Trophoblast cell (in vitro differentiated cells and primary cell): ENCODE measurements around the gene HRAS.

Experiments
- DNase-seq, 2 donors: peaks; one replicate each; pipeline ENCODE4 v3.0.0-alpha.2; 2016
- H2AFZ ChIP-seq: 2 replicates; pipeline ENCODE4 v1.6.1; 2013; ENCODE audit warnings: low read length, moderate library complexity, mild to moderate bottlenecking; ENCODE audit not compliant: insufficient read depth, poor library complexity
- H2AK5ac ChIP-seq: 2 replicates; pipeline ENCODE4 v1.6.1; 2013; ENCODE audit warnings: mild to moderate bottlenecking, low read length
- H2BK120ac ChIP-seq: 2 replicates; pipeline ENCODE4 v1.6.1; 2013; ENCODE audit warnings: low read length, mild to moderate bottlenecking, moderate library complexity; ENCODE audit not compliant: insufficient read depth, poor library complexity
- H2BK12ac ChIP-seq: 2 replicates; pipeline ENCODE4 v1.6.1; 2013; ENCODE audit warnings: mild to moderate bottlenecking, low read length, moderate library complexity
- H2BK5ac ChIP-seq: 2 replicates; pipeline ENCODE4 v1.6.1; 2013; ENCODE audit warnings: low read length, low read depth, moderate library complexity, mild to moderate bottlenecking; ENCODE audit not compliant: poor library complexity
- H3K14ac ChIP-seq: 2 replicates; pipeline ENCODE4 v1.6.1; 2013; ENCODE audit warnings: mild to moderate bottlenecking, low read length
- H3K18ac ChIP-seq: 2 replicates; pipeline ENCODE4 v1.6.1; 2013; ENCODE audit warnings: mild to moderate bottlenecking, low read length
- H3K23ac ChIP-seq: 2 replicates; pipeline ENCODE4 v1.6.1; 2013; ENCODE audit warnings: low read length
- H3K27ac ChIP-seq: 2 replicates; pipeline ENCODE4 v1.5.1; 2013; ENCODE audit warnings: low read depth, mild to moderate bottlenecking, inconsistent platforms, low read length, moderate library complexity
- H3K27me3 ChIP-seq: 2 replicates; pipeline ENCODE4 v1.6.1; 2013; ENCODE audit warnings: inconsistent platforms, mild to moderate bottlenecking, low read length, moderate library complexity; ENCODE audit not compliant: insufficient read depth
- H3K36me3 ChIP-seq, 2 experiments: 1 replicate in 1 of 2; 2 replicates in 1 of 2; pipeline ENCODE4 v1.6.1; 2013; ENCODE audit warnings: low read length in 2 of 2, mild to moderate bottlenecking in 2 of 2, moderate library complexity in 1 of 2; ENCODE audit not compliant: insufficient read depth in 2 of 2, control insufficient read depth in 1 of 2
- H3K4ac ChIP-seq: 2 replicates; pipeline ENCODE4 v1.6.1; 2013; ENCODE audit warnings: low read depth, mild to moderate bottlenecking, low read length, moderate library complexity
- H3K4me1 ChIP-seq, 2 experiments: 1 replicate in 1 of 2; 2 replicates in 1 of 2; pipeline ENCODE4 v1.6.1; 2013; ENCODE audit warnings: low read length in 2 of 2, mild to moderate bottlenecking in 2 of 2, moderate library complexity in 1 of 2; ENCODE audit not compliant: insufficient read depth in 2 of 2, control insufficient read depth in 1 of 2
- H3K4me2 ChIP-seq: 2 replicates; pipeline ENCODE4 v1.6.1; 2013; ENCODE audit warnings: inconsistent platforms, mild to moderate bottlenecking, low read length, moderate library complexity
- H3K4me3 ChIP-seq: 2 replicates; pipeline ENCODE4 v1.5.1; 2013; ENCODE audit warnings: mild to moderate bottlenecking, low read depth, low read length, inconsistent platforms
- H3K79me1 ChIP-seq: one replicate; pipeline ENCODE4 v1.6.1; 2013; ENCODE audit warnings: low read length
- H3K79me2 ChIP-seq: 2 replicates; pipeline ENCODE4 v1.6.1; 2013; ENCODE audit warnings: low read length, mild to moderate bottlenecking; ENCODE audit not compliant: control insufficient read depth, insufficient read depth, poor library complexity
- H3K9ac ChIP-seq: 2 replicates; pipeline ENCODE4 v1.6.1; 2013; ENCODE audit warnings: mild to moderate bottlenecking, low read length
- H3K9me3 ChIP-seq: 2 replicates; pipeline ENCODE4 v1.6.1; 2013; ENCODE audit warnings: low read depth, mild to moderate bottlenecking, control low read depth, inconsistent platforms, low read length; ENCODE audit not compliant: insufficient read depth
- H4K12ac ChIP-seq: 2 replicates; pipeline ENCODE4 v1.6.1; 2013; ENCODE audit warnings: low read depth, mild to moderate bottlenecking, low read length, moderate library complexity
- H4K8ac ChIP-seq: 2 replicates; pipeline ENCODE4 v1.6.1; 2013; ENCODE audit warnings: low read depth, mild to moderate bottlenecking, low read length, moderate library complexity
- H4K91ac ChIP-seq: one replicate; pipeline ENCODE4 v1.6.1; 2013; ENCODE audit warnings: low read depth, mild to moderate bottlenecking, low read length, moderate library complexity
- WGBS: extraction: QIAGEN DNeasy Blood & Tissue Kit; methylation state at CpG from one replicate; pipeline ENCODE4 v1.1.7; 2013; ENCODE audit warnings: missing lambda C conversion rate; ENCODE audit not compliant: insufficient read length, insufficient coverage; ENCODE audit errors: extremely low coverage; 5-methylcytosine and 5-hydroxymethylcytosine counted together

HRAS gene

DNA sequence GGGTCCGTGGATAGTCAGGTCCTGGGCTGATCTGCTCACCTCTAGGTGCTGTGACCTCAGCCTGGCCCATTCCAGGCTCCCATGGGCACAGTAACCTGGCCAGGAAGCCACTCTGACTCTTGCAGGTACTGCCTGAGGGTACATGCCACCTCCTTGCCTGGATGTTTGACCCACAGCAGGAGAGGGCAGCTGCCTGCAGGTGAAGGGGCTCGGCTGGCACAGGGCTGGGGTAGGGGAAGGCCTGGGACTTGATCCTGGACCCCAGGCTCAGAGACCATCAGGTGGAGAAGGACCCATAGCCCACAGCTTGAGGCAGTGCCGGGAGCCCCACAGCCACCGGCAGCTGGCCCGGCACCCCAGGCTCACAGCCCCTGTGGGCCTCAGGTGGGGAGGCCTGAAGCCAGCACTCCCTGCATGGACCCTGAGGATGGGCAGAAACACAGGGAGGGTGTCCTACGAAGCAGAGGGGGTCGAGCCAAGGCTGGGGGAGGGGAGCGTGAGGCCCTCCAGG is 4.7 kb upstream of the HRAS start:
- no peak overlapping the region for H3K4me3 ChIP-seq
- H4K8ac ChIP-seq: no peak overlapping the region
- no peak overlapping the region for H2BK5ac ChIP-seq
- H3K9me3 ChIP-seq: peaks cover 3% of the 10 kb centered on the region
- peaks cover 11% of the 10 kb centered on the region for H3K79me1 ChIP-seq
- H2BK12ac ChIP-seq: no peak overlapping the region
- no peak overlapping the region for H3K23ac ChIP-seq
- no peak overlapping the region for H2AK5ac ChIP-seq
- peaks cover 12% of the 10 kb centered on the region for H3K27me3 ChIP-seq
- H3K27ac ChIP-seq: no peak overlapping the region
- H3K36me3 ChIP-seq: no peaks in the 10 kb centered on the region
- H3K14ac ChIP-seq: no peak overlapping the region
- no peaks in the 10 kb centered on the region for H3K79me2 ChIP-seq
- DNase-seq: no peak
- WGBS: no CpG with 5 or more reads among the region's 8 CpGs
- no peak overlapping the region for H2BK120ac ChIP-seq
- no peak overlapping the region for H3K18ac ChIP-seq
- H3K4me1 ChIP-seq: peaks cover 16% of the 10 kb centered on the region in 2 experiments
- H2AFZ ChIP-seq: no peak overlapping the region
- no peak overlapping the region for H3K9ac ChIP-seq
- H4K91ac ChIP-seq: no peak overlapping the region
- no peak overlapping the region for H3K4ac ChIP-seq
- no peak overlapping the region for H4K12ac ChIP-seq
- H3K4me2 ChIP-seq: no peak overlapping the region

DNA sequence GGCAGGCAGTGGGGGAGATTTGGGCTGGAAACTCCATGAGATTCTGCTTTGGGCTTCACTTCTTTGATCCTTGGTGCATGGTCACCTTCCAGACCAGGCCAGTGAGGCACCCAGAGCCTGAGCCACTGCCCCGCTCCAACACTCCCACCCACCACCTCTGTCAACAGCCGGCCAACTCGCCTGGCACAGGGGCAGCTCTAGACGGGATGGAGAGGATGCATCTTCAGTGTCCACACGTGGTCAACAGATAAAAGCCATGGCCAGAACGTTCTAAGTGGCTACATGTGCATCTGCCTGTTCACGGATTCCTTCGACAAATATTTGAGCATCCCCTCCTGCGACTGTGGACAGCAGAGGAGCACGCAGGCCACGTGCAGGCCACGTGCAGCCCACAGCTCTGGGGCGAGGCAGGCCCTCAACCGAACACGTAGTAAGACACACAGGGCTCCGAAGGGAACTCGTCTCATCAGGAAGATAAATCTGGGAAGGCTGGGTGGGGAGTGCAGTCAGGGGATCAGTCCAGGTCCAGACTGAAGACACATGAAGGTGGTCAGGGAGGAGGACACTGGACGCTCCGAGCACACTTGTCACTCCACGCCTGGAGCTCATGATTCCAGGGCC is 3.2 kb upstream of the HRAS start:
- Histone ChIP-seq H3K9me3 (peaks cover 3% of the 10 kb centered on the region), H4K8ac (no peak overlapping the region), H3K14ac (no peak overlapping the region), H3K4me1 (peaks cover 21 to 23% of the 10 kb centered on the region in 2 experiments), H3K4me2 (no peak overlapping the region), H2AK5ac (no peak overlapping the region), H4K12ac (no peak overlapping the region), H3K36me3 (peaks cover 5 to 8% of the 10 kb centered on the region in 2 experiments), H3K4ac (no peak overlapping the region), H3K27ac (no peak overlapping the region), H3K23ac (no peak overlapping the region), H2BK120ac (no peak overlapping the region), H3K9ac (no peak overlapping the region), H2AFZ (no peak overlapping the region), H3K18ac (no peak overlapping the region), H3K79me1 (peaks cover 15% of the 10 kb centered on the region), H2BK12ac (no peak overlapping the region), H3K4me3 (peak overlapping the region; percentile 55), H3K79me2 (peaks cover 6% of the 10 kb centered on the region), H2BK5ac (no peak overlapping the region), H3K27me3 (peaks cover 12% of the 10 kb centered on the region), H4K91ac (no peak overlapping the region)
- no CpG with 5 or more reads among the region's 20 CpGs for WGBS
- no peak for DNase-seq

DNA sequence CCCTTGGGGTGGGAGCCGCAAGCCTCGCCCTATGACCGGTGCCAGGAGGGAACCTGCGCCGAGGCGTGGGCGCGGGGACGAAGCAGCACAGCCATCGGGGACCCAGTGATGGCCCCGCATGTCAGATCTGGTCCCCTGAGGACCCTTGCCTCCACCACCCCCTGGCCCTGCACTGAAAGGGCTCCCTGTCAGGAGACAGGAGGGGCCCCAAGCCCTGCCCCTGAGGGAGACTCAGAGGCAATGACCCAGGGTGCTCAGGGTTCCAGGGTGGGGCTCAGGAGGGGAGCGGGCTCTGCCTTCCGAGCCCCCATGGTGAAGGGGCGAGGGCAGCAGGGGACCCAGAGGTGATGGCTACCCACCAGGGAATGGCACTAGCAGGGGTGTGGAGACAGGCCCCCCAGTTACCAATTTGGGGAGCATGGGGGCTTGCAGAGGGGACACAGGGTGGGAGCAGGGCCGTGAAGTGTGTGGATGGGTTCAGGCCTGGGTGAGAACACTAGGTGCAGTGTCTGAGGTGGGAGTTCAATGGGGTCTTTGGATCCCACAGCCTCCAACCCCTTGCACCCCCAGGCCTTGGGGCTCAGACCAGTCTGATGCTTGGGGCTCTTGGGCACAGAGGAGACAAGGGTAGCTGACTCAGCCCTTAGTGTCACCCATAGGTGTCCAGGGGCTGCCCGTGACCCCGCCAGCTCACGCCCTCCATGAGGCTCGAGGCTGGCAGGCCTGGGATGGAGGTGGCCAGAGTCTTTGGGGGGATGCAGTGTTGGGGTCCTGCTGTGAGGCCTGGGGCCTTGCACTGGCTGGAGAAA is 2.5 kb upstream of the HRAS start:
- no peak overlapping the region for H2BK5ac ChIP-seq
- WGBS: no CpG with 5 or more reads among the region's 19 CpGs
- H2BK120ac ChIP-seq: no peak overlapping the region
- no peak overlapping the region for H3K14ac ChIP-seq
- H4K12ac ChIP-seq: no peak overlapping the region
- peaks cover 12 to 15% of the 10 kb centered on the region in 2 experiments for H3K36me3 ChIP-seq
- peak overlapping the region; percentile 13 for H4K8ac ChIP-seq
- peaks cover 3% of the 10 kb centered on the region for H3K9me3 ChIP-seq
- peaks cover 21 to 23% of the 10 kb centered on the region in 2 experiments for H3K4me1 ChIP-seq
- peak overlapping the region; percentile 2 for H2AK5ac ChIP-seq
- H3K27ac ChIP-seq: no peak overlapping the region
- H3K9ac ChIP-seq: no peak overlapping the region
- no peak overlapping the region for H4K91ac ChIP-seq
- H2BK12ac ChIP-seq: peak overlapping the region; percentile 3
- DNase-seq: no peak
- peaks cover 15% of the 10 kb centered on the region for H3K79me1 ChIP-seq
- H3K23ac ChIP-seq: no peak overlapping the region
- H3K18ac ChIP-seq: peak overlapping the region; percentile 35
- no peak overlapping the region for H3K4ac ChIP-seq
- no peak overlapping the region for H2AFZ ChIP-seq
- H3K4me3 ChIP-seq: peak overlapping the region; percentile 42
- peak overlapping the region; percentile 63 for H3K4me2 ChIP-seq
- peaks cover 12% of the 10 kb centered on the region for H3K27me3 ChIP-seq
- H3K79me2 ChIP-seq: peaks cover 6% of the 10 kb centered on the region

DNA sequence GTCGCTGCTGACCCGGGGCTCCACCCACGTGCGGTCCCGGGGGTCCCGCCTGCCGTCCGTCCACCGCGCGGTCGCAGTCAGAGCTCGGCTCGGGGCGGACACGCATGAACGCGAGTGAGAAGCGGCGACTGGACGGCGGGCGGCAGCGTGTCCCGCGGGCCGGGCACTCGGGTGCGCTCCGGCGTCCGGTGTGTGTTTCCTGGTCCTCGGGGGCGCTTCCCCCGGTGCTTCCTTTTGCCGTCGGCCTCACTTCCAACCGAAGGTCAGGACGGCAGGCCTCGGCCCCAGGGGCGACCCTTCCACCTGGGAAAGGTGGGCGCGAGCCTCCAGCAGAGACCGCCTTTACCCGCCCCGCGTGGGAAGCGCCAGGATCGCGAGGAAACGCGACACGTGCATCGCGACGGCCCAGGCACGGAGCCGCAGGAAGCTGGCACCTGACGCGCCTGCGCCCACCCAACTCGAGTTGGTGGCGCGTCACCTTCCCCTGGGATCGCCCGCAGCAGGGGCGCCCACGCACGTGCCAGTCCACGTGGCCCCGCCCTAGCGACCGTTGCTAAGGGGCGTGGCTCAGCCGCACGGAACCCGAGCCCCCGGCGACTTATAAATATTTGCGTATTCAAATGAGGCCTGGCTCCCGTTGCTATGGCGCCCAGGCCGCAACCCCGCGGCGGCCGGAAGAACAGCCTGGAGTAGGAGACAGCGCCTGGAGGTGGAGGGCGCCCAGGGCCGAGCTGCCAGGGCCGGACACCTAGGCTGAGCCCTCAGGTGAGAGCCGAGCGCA is 1.7 kb upstream of the HRAS start, which contains the start of gene LRRC56:
Gene LRRC56, plus strand, starts transcription at position 687 of the 781 bp plus-strand sequence. CDS start 3,158 bp downstream, outside the sequence.
- Histone ChIP-seq H2AFZ (peak within 1 kb of the TSS; percentile 76), H3K79me2 (peaks cover 6% of the 10 kb centered on the region), H3K4me2 (peak within 1 kb of the TSS; percentile 63), H4K12ac (peak within 1 kb of the TSS; percentile 15), H3K27ac (no peak within 1 kb of the TSS), H3K14ac (peak within 1 kb of the TSS; percentile 0), H3K18ac (peak within 1 kb of the TSS; percentile 35), H3K9me3 (peaks cover 3% of the 10 kb centered on the region), H2AK5ac (peak within 1 kb of the TSS; percentile 2), H2BK120ac (peak within 1 kb of the TSS; percentile 2), H2BK5ac (no peak within 1 kb of the TSS), H3K4ac (no peak within 1 kb of the TSS), H3K4me1 (peaks cover 21 to 23% of the 10 kb centered on the region in 2 experiments), H4K8ac (peak within 1 kb of the TSS; percentile 40), H3K9ac (no peak within 1 kb of the TSS), H3K27me3 (peaks cover 12% of the 10 kb centered on the region), H3K23ac (no peak within 1 kb of the TSS), H3K36me3 (peaks cover 20 to 23% of the 10 kb centered on the region in 2 experiments), H4K91ac (peak within 1 kb of the TSS; percentile 28), H3K4me3 (peak within 1 kb of the TSS; percentile 42), H3K79me1 (peaks cover 15% of the 10 kb centered on the region), H2BK12ac (peak within 1 kb of the TSS; percentile 3)
- WGBS: no CpG with 5 or more reads among the region's 93 CpGs
- DNase-seq: peak; percentile 88 to 89
